ENCODE data around the gene WWP2. TPM values are rescaled to one million over a fixed set of nuclear protein-coding genes. Genes with fewer than 3 reads are reported as not detected.

The WWP2 gene
- total RNA-seq, 1 experiment from 2014 or later, result 40.2 TPM

DNA sequence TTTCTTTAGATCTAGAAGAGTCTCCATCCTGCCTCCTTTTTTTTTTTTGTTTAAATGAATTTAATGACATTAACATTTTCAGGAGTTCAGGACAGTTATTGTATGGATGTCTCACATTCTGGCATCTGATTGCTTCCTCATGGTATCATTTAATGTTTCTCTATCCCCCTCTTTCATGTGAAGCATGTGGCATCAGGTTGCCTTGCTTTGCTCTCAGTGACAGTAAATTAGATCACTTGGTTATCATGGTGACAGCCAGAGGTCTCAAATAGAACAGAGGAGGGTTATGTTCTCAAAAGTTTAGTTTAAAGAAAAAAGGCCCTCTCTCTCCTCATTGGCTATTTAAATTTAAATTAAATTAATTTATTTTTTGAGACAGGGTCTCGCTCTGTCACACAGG lies 74.1 kb downstream of the WWP2 start:
- Histone ChIP-seq H4K20me1 (ENCODE audit: control insufficient read depth, insufficient read depth, insufficient read length) (no peaks in the 10 kb centered on the region), H3K4ac (ENCODE audit: low read depth, low read length) (no peak overlapping the region), H3T11ph (ENCODE audit: low read length) (no peak overlapping the region), H3K4me1 (ENCODE audit: insufficient read depth, low read length) (no peaks in the 10 kb centered on the region), H2BK120ac (ENCODE audit: low read depth, low read length, poor library complexity, severe bottlenecking) (no peak overlapping the region), H3K23ac (ENCODE audit: insufficient read length, low read depth, low read length) (no peak overlapping the region), H3K79me1 (ENCODE audit: insufficient read depth, low read depth, low read length, poor library complexity, severe bottlenecking) (no peaks in the 10 kb centered on the region), H4K91ac (ENCODE audit: insufficient read length, low read depth, low read length) (no peak overlapping the region), H3K14ac (ENCODE audit: insufficient read depth, low read length) (no peak overlapping the region), H4K5ac (ENCODE audit: insufficient read length, low read depth, low read length) (no peak overlapping the region), H3K56ac (ENCODE audit: insufficient read length, low read depth, low read length) (no peak overlapping the region), H4K8ac (replicated peaks; ENCODE audit: insufficient read length, low read depth, low read length) (no peak overlapping the region), H3K27ac (ENCODE audit: insufficient read length, low read depth, low read length) (no peak overlapping the region), H2AK5ac (ENCODE audit: insufficient read length, low read length) (no peak overlapping the region), H2BK12ac (ENCODE audit: insufficient read length, low read depth, low read length) (no peak overlapping the region), H3K23me2 (ENCODE audit: insufficient read length, low read depth, low read length, poor library complexity, severe bottlenecking) (no peaks in the 10 kb centered on the region), H2BK5ac (ENCODE audit: insufficient read length, low read length) (no peak overlapping the region), H3K27me3 (ENCODE audit: insufficient read depth, low read length) (no peaks in the 10 kb centered on the region), H3K9me3 (ENCODE audit: control insufficient read depth, low read depth, low read length) (no peaks in the 10 kb centered on the region), H3K9ac (ENCODE audit: extremely low read depth, insufficient read length, low read length) (no peak overlapping the region), H2BK20ac (ENCODE audit: low read depth, low read length, poor library complexity, severe bottlenecking) (no peak overlapping the region), H3K18ac (ENCODE audit: insufficient read length, low read depth, low read length) (no peak overlapping the region), H2BK15ac (ENCODE audit: low read depth, low read length) (no peak overlapping the region), H2AFZ (ENCODE audit: low read length) (no peak overlapping the region), H3K79me2 (ENCODE audit: insufficient read depth, low read length) (no peaks in the 10 kb centered on the region), H3K4me2 (ENCODE audit: insufficient read depth, insufficient read length, low read length) (no peak overlapping the region)
- Mint-ChIP-seq H3K4me1 (peaks cover 12 to 19% of the 10 kb centered on the region in 2 experiments), H3K36me3 (ENCODE audit: insufficient read depth in 1 of 3, low read depth in 3 of 3) (peaks cover 0 to 15% (median 5%) of the 10 kb centered on the region in 3 experiments; a peak in 3 of 7 replicates), H3K9me3 (no peaks in the 10 kb centered on the region), H3K27ac (no peak overlapping the region), H3K4me3 (no peak overlapping the region), H3K27me3 (ENCODE audit: low read depth) (no peaks in the 10 kb centered on the region)
- TF ChIP-seq CTCF (conservative IDR thresholded peaks at IDR 0.05), result no peak
- no CpG with 5 or more reads among the region's 1 CpG for WGBS (ENCODE audit: extremely low coverage, insufficient read length, low lambda C conversion rate)
- no peak for DNase-seq

Data from H9 (cell line).